Left colon (tissue), 2 donors: ENCODE data around the gene HJURP. TPM values are rescaled to one million over a fixed set of nuclear protein-coding genes. Genes with fewer than 3 reads are reported as not detected.

ENCODE experiments used
- ATAC-seq: fragments of 200-7000 bp; cut with Tn5 transposase; one replicate; pipeline ENCODE4 v1.9.1; 2020; ENCODE audit warnings: mild to moderate bottlenecking, moderate library complexity
- DNase-seq, 2 donors: peaks; one replicate each; pipeline ENCODE4 v3.0.0-alpha.2; 2020
- intact Hi-C, 2 donors: fragments of 100-400 bp; cut with DNase I in 1 of 2; cut with micrococcal nuclease in 1 of 2; formaldehyde crosslinking; loops; one replicate each; pipeline versions ENCODE4 v1.11.2 to v1.14.0; 2022; cut with DNase I, micrococcal nuclease
- total RNA-seq, 2 donors: library from RNA; stranded (reverse); fragmentation: NEBNext Ultra II Directional; extraction: Animal tissue kit (Norgen Biotek cat#: 25700); gene quantifications; one replicate each; pipeline ENCODE4 v1.2.1, GENCODE V29; 2021
- donor health status: DM: no; HTN: no; CAD: no.
- donor health status: DM: yes; HTN: yes; CAD: no.

HJURP gene
- total RNA-seq, 2 donors from 2014 or later: 1.7 to 6.3 TPM

DNA sequence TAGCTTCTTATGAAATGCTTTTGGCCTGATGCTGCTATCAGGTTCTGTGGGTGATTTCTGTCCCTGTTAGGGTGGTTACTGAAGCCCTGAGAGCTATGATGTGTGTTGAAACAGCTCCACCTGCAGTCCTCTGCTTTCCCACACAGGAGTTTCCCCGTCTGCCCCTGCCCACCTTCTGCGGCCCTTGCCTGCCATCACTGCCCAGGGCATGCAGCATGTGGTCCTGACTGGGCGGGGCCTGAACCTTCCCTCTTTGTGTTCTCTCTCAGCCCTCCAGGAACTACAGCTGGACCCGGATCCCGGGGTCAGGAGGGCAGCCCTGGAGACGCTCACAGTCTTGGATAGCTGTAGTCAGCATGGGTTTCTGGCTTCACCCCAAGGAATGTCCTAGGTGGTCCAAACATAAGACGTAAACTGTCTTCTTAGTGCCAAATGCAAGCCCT is 21.4 kb downstream of the HJURP start:
- intact Hi-C loops: no loop called here

DNA sequence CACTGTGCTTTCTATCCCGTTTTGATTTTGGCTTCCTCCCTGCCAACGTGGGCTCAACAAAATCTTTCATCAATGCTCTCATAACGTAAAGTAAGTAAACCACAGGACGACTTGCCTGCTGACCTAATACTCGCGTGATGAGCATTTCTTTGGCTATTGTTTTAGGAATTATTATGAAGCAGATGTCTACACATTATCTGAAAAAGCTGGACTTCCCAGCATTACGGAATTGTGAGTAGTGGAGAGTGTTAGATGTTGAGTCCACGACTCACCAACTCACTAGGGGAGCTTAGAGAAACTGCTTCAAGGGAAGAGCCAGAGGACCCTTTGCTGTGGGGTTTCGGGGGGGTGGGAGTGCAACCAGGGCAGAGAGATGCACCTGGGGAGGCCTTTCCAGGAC is 21.9 kb downstream of the HJURP start:
- ATAC-seq (no peak), DNase-seq (no peak)
- intact Hi-C loops: no loop called here

More for the DNA sequence above, 21.4 kb downstream of the HJURP start:
- peak in 1 of 2 donors; percentile 30 for DNase-seq
- ATAC-seq: peak; percentile 88

DNA sequence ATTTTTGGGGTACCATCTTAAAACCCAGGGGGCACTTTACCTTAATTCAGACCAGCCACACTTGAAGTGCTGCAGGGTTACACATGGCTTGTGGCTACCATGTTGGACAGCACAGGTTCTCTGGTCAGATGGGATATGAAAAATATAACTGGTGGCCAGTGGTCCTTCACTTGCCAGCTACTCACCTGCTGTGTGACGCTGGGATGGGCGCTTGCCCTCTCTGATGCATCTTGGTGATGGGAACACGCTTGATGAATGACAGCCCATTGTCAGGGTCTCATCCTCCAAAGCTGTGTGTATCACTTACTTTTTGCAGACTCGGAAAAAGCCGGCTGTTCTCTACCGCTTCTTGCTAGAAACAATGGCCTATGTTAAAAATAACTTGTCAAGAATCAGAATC is 22.5 kb downstream of the HJURP start:
- ATAC-seq (no peak), DNase-seq (no peak)
- intact Hi-C loops: no loop called here

DNA sequence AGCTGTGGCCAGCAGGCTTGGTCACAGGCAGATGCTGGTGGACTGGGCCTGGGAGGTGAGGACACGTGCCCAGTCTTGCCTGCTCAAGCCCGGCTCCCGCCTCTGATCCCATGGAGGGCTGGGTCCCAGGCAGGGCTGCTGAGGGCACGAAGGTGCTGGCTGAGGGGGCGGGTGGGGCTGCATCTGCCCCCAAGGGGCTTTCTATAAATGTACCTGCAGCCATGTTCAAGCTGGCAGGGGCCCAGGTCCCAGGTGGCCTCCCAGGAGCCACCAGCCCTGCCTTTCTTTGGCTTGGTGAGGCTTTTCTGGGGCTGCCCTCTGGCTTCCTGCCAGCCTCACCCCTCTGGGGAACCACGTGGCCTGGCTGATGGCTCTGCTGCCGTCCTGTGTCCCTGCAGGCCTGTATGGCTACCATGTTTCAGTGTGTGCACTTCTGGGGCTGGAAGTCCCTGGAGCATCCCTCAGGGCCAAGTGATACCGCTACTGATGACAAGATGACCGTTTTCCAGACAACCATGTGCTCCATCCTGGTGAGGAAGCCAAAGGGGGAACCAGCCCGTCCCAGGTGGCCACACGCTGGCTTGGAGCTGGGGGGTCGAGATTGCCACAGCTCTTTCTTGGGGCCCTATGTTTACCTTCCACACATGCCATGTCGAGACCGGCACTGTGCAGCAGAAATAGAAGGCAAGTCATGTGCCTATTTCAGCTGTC is 23.2 kb downstream of the HJURP start:
- ATAC-seq: no peak
- no peak for DNase-seq
- intact Hi-C loops: no loop called here

DNA sequence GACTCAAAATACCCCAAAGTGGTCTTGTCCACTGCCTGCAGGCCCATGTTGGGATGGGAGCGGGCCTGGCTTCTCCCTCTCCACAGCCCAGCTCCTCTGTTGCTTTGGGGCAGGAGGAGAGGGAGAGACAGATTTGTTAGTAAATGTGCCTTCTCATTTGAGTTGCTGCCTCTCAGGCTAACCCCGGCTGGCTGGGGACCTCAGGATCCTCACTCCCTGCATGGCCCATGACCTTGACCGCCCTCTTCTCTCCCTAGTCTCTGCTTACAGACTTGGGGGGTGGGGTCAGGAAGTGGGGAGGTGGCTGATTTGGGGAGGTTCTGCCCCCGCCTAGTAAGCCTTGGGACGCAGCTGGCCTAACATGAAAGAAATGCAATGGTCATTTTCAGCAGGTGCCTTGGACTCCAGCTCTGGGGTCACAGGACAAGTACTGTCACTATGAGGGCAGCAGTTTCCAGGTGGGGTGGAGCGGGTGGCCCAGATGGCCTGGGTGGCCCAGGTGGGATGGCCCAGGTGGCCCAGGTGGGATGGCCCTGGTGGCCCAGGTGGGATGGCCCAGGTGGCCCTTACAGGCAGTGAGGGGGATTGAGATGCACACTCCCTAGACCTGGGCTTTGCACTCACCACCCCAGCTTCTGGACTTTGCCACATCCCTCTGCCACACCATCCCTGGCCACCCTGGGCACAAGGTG is 24.1 kb downstream of the HJURP start:
- no peak for DNase-seq
- no peak for ATAC-seq
- intact Hi-C loops: no loop called here

DNA sequence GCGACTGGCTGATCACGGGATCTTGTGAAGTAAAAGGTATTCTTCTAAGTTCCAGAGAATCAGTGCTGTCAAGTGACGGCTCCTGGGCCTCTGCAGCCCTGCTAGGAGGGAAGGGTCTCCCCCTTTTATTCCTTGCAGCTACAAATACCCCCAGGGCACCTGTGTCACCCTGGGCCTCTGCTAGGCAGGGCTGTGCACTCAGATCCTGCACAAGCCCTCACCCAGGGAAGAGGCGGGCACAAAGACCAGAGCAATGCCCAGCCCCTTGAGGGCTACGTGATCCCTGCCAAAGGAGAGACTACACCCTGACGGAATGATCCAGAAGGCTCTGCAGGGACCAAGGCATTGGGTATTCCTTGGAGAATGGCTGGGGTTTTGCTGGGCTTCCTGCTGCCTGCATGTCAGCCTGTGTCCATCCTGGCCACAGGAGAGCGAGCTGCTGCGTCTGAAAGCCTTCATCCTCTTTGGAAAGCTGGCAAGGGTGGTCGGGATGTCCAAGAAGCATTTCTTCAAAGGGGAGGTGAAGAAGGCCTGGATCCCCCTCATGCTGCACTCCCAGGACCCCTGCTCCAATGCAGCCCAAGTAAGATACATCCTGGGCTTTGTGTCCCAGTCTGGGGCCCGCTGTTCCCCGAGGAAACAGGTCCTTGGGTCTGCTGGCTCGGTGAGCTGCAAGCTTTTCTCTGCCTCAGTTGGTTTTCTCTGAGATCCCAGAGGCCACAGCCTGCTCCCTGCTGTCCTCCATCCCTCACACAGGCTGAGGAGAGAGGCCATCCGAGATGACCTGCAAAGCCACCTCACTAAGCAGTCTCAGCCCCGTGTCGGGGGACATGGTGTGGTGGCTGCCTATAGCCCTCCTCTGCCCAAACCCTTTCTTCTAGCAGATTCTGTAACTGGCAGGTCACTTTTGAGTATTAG is 24.9 kb downstream of the HJURP start:
- ATAC-seq (no peak), DNase-seq (no peak)
- intact Hi-C loops: no loop called here

DNA sequence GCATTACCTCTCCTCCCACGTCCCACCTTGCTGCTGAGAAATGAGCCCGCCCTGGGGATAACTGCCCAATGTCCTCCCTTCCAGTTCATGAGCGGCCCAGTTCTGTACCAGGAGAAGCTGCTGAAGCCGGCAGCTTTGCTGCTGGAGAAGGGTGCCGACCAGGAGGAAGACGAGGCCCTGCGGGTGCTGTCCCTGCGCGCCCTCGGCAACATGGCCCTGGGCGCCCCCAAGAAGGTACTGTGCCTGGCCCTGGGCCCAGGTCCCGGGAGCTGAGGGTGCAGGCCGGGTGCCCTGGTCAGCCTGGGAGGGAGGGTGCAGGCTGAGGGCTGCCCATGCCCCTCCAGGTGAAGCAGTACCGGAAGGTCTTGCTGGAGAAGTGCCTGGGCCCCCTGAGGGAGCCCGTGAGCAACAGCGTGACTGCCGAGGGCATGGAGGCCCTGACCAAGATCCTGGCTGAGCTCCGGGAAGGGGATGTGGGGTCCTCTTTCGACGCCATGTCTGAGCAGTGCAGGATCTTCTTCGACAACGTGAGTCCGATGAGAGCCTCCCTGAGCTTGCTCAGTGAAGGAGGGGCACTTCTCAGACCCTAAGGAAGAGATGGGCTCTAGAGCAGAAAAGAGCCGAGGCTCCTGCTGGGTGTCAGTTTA is 25.7 kb downstream of the HJURP start:
- DNase-seq: no peak

DNA sequence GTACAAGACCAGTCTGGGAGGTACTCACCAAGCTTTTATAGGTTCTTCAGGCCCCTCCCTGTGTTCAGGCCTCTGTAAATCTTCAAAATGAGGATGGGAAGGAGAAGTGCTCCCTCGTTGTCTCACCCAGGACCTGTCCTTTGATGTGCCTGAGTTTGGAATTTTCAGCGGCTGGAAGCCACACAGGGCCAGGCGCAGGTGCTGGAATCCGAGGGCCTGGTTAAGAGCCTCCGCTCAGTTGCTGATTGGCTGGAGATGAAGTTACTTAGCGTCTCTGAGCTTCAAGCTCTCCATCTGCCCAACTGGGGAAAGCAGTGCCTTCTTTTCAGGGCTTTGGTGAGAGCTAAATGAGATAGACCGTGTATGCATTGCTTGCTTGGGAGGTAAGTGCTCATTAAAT is 30.0 kb downstream of the HJURP start:
- ATAC-seq (no peak), DNase-seq (no peak)
- intact Hi-C loops: no loop called here

More for the DNA sequence above, 25.7 kb downstream of the HJURP start:
- ATAC-seq: no peak
- intact Hi-C loops: no loop called here

DNA sequence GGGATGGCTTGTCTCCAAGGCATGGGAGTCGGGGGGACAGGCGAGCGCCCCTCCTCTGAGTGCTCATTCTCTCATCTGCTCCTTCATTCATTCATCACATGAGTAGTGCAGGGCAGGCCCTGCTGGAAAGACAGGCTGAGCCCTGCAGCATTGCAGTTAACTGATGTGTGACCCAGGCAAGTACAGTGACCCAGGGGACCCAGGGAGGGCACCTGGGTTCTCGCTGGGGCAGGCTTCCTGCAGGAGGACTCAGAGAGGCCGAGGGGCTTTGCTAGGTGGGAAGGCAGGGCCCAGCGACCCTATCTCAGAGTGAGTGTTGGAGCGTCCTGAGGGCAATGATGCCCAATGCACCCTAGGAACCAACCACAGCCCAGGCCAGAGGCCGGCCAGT is 30.6 kb downstream of the HJURP start:
- DNase-seq: no peak

DNA sequence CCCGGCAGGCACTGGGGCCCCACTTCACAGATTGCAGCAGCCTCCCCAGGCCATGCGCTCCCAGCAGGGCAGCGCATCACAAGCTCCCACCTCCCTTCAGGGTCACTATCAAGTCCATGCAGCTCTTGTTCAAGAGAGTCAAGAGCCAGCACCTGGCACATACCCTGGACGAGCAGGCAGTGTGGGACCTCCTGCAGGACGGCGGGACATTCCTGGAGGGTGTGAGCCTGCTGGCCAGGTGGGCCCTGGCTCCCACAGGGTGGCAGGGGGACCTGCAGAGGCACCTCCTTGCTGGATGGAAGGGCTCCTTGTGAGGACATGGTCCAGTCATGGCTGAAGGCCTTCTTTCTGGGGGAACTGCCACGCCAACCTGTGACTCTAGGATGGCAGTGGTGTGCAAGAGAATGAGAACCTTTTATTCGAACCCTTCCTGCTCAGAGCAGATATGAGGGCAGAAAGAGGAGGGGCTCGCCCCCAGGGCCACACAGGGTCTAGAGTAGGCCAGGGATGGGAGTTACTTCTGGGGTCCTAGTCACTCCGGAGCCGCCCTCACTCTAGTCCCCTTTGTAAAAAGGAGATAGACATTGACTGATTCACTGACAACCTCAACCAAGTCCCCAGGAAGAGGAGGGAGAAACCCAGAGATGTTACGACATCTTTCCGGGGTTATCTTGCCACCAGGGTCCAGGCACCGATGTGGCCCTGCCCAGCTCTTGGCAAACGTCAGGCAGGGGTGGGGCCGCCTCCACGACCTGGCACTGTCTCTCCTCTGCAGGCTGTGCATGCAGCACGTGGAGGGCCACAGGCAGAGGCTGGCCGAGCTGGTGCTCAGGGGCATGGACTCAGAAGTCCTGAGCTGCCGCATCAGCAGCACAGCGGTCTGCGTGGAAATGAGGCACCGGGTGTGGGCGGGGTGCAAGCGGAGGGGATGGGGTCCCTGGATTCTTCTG is 31.3 kb downstream of the HJURP start:
- intact Hi-C loops: no loop called here
- ATAC-seq (peak; percentile 39), DNase-seq (no peak)

More for the DNA sequence above, 30.6 kb downstream of the HJURP start:
- ATAC-seq: no peak
- intact Hi-C loops: no loop called here

DNA sequence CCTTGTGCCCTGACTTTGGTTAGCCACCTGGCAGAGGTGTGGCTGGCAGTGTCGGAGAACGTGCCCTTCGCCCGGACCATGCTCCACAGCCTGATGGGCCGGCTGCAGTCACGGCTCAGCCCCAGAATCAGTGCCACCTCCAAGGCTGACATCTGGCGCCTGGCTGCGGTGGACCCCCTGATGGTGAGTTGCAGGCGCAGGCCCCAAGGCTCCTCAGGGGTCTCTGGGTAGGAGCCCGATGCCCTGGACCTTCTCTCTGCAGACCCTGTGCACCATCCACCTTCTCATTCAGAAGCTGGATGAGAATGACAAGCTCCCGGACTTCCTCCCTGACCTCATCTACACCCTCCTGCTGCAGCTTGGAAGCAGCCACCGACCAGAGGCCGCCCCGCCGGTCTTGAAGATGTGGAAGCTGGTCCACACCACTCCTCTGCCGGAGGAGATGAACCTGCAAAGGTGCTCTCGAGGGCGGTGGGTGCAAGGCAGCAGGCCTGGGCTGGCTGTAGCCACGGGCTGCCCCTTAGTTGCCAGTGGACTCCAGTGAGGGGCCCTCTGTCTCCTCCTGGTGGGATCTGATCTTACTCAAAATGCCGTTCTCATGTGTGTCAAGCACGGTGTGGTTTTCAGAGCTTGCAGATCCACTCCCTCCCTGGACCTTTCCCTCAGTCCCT is 32.1 kb downstream of the HJURP start:
- intact Hi-C loops: no loop called here
- no peak for DNase-seq
- ATAC-seq: no peak

DNA sequence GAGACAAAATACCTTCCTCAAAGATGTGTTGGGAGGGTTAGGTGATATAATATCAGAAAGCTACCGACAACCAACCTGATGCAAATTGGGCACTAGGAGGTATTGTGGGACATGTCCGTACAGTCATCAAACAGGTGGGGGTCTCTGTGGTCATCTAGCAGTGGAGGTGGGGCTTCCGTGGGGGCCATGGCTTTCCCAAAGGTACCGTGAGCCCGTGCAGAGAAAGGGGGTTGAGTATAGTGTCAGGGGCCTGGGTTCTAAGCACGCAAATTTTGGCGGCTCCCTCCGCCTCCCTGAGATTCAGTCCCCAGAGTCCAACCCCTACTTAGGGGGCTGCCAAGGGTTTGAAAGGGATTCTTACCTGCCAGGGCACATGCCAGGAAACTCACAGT is 32.6 kb downstream of the HJURP start:
- intact Hi-C loops: no loop called here
- DNase-seq (no peak), ATAC-seq (no peak)

DNA sequence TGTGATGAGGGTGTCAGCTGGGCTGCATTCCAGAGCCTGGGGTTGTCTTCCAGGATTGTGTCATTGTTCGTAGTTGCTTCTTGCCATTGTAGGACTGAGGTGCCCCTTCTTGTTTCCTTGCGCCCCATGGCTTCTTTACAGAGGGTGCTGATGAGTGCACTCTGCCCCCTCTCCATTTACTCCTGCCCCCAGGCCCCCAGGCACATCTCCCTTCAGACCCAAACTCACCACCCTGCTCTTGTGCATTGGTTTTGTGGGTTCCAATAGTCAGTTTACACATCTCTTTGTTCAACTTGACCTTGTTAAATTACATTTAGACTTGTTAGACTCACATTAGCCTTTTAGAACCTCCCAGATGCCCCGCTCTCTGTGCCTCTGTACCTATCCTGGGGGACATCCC is 33.1 kb downstream of the HJURP start:
- ATAC-seq (no peak), DNase-seq (no peak)
- intact Hi-C loops: no loop called here

DNA sequence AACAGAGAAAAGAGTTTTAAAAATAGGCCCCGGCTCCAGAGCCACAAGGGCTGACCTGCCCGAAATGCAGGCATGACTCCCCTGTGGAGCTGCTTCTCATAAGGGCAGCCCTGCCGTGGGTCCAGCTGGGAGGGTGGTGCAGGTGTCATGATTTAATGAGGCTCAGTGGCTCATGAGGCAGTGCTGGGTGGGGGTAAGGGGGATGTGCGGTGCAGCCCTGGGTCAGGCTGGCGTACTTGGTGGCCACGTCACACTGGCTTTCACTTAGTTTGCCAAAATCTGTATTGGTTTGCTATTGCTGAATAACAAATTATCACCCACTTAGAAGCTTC is 33.6 kb downstream of the HJURP start:
- ATAC-seq (no peak), DNase-seq (no peak)
- intact Hi-C loops: no loop called here

DNA sequence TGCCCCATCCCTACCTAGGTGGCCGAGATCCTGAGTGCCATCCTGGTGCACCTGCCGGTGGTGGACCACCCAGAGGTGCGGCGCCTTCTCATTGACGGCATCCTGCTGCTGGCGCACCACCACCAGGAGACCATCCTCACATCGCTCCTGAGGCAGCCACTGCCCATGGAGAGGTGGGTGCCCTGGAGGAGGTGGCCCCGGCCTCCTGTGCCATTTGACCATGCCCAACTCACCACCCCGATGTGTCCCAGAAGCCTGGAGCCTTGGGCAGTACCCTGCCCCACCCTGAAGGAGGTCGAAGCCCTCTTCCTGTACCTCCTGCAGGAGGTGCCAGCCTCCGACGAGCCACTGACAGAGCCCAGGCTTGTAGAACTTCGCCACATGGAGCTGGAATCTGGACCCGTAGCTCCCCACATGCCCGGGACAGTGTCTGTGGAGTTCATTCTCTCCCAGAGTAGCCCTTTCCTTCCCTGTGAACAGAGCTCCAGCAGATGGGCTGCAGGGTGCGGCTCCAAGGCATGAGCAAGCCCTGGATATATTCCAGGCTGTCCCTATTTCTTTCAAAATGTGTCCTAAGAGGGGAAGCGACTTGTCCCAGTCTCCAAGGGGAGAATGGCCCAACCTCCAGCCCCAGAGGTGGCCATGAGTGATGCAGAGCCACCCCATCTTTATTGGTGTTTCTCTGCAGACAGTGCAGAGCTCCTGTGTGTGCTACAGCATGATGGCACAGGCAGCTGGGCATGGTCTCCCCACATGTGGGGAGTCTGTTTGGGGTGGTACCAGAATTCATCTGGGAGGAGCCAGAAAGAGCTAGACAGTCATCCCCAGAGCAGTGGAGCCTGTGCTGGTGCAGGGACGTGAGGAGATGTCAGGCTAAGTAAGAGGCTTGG is 34.2 kb downstream of the HJURP start:
- DNase-seq: no peak
- ATAC-seq: no peak
- intact Hi-C loops: no loop called here

DNA sequence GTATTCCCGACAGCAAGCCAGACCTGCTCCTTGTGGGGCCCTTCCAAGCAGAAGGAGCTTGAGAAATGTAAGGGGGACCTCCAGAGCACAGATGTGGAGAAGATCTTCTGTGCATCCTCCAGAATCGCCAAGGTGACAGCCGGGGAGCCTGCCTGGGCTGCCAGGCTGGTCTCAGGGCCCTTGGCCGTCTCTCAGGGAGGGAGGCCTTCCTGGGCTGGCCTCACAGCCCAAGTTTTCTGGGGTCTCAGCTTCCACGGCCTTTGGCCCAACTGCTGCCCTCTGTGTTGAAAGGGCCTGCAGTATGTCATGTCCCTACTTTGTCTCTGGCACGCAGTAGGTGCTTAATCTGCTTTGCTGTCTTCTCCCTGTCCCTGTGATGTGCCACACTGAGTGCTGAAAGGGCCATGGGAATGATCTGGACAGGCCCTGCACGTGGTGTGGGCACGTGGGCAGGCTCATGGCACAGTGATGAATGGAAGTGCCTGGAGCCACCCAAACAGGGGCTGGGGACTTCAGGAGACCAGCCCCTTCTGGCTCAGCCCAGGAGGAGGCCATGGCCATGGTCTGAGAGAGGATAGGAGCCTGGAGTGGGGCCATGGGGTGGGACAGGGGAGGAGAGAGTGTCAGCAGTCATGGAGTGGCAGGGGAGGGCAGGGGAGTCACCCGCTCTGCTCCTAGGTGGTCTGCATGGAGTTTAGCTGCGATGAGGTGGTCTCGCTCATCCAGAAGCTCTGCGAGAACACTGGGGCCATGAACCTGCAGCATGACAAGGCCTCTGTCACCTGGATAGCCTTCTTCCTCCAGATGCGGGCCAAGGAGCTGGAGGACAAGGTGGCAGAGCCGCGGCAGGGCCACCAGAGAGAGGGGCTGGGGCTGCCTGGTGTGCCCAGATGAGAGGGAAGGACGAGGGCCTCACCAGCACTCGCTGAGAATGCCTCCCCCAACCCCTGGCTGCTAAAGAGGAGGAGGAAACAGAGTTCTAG is 35.4 kb downstream of the HJURP start:
- intact Hi-C loops: no loop called here
- DNase-seq: no peak
- ATAC-seq: no peak
